GM18519 (cell line): ENCODE measurements around the gene DIO3.
"Not testable (repeated sequence)": the region's sequence is repeated elsewhere in the genome, so short reads cannot be mapped to it uniquely, and the experiment has no call there.

Source experiments
- ATAC-seq: cut with Tn5 transposase; IDR thresholded peaks from one replicate; pipeline ENCODE4 v1.9.1; 2021; ENCODE audit warnings: mild to moderate bottlenecking, moderate library complexity; ENCODE audit not compliant: unreplicated experiment, low FRiP score

The DIO3 gene

GRCh38 chr14:101540481-101541462 lies 20.5 kb upstream of the DIO3 start:
- no peak for ATAC-seq

- ATAC-seq, result no peak
Observed at GRCh38 chr14:101542391-101542790, 18.9 kb upstream of the DIO3 start.

GRCh38 chr14:101543814-101544213 lies 17.5 kb upstream of the DIO3 start:
- no peak for ATAC-seq

GRCh38 chr14:101544550-101544949 lies 16.7 kb upstream of the DIO3 start:
- ATAC-seq, result no peak

GRCh38 chr14:101546706-101547105 lies 14.6 kb upstream of the DIO3 start:
- ATAC-seq, result no peak

DNA sequence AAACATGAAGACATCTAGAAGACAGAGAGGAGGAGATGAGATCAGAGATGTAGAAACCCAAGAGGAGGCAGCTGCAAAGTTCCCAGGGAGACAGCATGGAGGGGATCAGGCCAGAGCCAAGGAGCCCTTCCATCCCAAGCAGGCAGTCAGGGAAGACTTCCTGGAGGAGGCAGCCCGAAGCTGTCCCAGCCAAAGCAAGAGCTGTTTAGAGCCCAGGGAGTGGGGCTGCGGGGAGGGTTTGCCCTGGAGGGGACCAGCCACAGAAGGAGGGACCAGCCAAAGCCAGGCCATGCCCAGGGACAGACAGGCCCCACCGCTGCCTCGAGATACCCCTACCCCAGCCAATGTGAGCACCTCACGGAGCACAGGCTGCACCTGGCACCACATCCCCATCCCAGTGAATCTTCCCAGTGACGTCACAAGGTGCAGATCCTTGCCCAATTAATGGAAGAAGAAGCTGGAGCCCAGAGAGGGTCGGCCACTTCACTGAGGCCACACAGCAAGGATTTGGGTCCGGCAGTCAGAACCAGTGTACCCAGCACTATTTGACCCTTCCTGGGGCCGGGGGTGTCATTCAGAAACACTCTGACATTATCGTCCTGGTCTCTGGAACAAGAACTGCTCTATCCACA lies 14.1 kb upstream of the DIO3 start:
- ATAC-seq, result no peak

GRCh38 chr14:101547961-101548669 lies 13.2 kb upstream of the DIO3 start:
- ATAC-seq, result no peak

DNA sequence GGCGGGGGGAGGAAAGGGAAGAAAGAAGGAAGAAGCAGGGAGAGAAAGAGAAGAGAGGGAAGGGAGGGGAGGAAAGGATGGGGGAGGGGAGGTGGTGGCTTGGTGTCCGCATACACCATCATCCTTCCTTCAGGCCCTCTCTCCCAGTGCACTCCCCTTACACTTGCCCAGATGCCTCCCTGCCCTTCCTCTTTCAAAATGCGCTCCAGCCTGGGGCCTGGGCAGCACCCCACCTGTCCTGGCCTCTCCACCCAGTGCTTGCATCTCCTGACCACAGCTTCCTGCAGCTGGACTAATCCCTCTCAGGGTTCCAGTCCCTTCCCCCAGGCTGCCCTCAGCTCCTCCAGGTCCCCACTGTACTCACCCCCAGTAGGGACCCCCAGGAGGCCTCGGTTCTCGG lies 12.6 kb upstream of the DIO3 start:
- no peak for ATAC-seq

- no peak for ATAC-seq
Observed at GRCh38 chr14:101549154-101549553, 12.1 kb upstream of the DIO3 start.

GRCh38 chr14:101550202-101550912 lies 10.9 kb upstream of the DIO3 start:
- ATAC-seq, result not testable (repeated sequence)

DNA sequence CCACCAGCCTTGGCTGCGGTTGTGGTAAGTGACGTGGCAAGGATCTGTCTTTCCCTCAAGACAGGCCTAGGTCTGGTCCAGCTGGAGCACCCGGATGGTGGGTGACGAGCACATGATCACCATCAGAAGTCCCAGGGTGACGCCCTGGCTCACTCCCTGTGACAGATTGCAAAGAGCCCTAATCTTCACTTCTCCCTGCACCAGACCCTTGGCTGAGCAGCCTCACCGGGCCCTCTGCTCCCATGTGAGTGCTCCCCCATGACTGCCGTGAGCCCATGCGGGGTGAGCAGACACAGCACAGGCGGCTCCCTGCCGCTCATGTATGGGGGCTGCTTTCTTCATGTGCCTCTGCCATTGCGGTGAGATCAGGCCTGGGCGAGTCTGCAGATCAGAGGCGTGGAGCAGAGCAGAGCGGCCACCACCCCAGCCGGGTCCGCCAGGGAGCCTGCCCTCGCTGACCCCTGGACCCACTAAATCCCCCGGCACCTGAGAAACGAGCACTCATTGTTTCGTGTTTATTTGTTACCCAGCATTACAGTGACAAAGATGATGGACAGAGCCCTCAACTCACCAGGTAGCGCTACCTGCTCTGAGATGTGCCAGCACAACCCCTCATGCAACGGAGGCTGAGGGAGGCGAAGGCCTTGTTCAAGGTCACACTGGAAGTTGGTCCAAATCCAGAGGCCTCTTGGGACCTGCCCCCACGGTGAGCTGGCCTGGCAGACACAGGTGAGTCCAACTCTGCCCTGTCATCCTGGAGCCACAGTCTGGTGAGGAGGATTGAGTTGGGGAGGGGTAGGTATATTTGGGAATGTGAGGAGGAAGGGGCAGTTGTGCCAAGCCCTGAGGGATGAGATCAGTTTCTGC lies 9.3 kb upstream of the DIO3 start:
- no peak for ATAC-seq

- ATAC-seq, result no peak
Observed at GRCh38 chr14:101552786-101553231, 8.5 kb upstream of the DIO3 start.

DNA sequence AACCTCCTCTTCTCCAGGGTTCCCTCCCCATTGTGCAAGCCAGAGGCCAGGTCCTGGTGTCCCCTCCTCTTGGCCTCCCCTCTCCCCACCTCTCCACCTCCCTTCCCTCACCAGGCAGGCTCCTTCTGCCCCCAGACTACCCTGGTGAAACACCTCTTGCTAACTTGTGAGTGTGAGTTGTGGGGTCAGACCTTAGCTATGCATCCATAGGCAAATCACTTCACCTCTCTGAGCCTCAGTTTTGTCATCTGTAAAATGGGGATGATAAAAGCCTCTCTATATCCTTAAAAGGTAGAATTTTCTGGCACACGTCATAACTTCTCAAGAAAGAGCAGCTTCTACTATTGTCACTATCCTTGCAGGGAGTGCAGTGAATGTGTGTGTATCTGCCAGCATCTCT lies 7.9 kb upstream of the DIO3 start:
- ATAC-seq, result no peak

- ATAC-seq, result no peak
Observed at GRCh38 chr14:101553931-101554330, 7.4 kb upstream of the DIO3 start.

- ATAC-seq, result no peak
Observed at GRCh38 chr14:101554991-101555668, 6.2 kb upstream of the DIO3 start.

DNA sequence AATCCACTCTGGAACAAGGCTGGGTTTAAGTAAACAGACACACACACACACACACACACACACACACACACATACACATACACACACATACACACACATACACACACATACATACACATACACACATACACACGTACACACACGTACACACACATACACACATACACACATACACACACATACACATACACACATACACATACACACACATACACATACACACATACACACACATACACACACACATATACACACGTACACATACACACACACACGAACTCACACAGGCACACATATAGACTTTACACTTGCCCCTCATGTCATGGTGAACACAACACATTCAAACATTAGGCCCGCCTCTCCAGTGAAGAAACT lies 5.6 kb upstream of the DIO3 start:
- ATAC-seq, result not testable (repeated sequence)

- no peak for ATAC-seq
Observed at GRCh38 chr14:101556131-101556530, 5.2 kb upstream of the DIO3 start.

GRCh38 chr14:101556566-101557320 lies 4.6 kb upstream of the DIO3 start:
- no peak for ATAC-seq
